Islet of Langerhans (tissue), 1 donor: ENCODE measurements around the gene CPSF7.
"Not testable (repeated sequence)": the region's sequence is repeated elsewhere in the genome, so short reads cannot be mapped to it uniquely, and the experiment has no call there.

ENCODE experiments used
- FAIRE-seq: peaks from one replicate; lab custom pipeline; 2011; peaks lifted over from hg19 to GRCh38; lab: Jason Lieb, UNC

Gene CPSF7

DNA sequence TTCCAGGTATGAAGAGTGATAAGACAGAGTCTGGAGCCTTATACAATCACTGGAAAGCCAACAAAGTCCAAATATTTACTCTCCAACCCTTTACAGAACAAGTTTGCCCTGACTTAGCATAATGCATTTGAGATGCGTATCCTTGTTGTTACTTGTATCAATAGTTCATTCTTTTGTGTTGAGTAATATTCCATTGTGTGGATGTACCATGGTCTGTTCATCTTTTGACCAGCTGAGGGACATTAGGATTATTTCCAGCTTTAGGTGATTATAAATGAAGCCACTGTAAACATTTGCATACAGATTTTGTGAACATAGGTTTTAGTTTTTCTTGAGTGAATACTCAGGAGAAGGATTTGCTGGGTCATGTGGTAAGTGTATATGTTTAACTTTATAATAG is 9.8 kb upstream of the CPSF7 start:
- FAIRE-seq: no peak

GRCh38 chr11:61437496-61437895 is 7.7 kb upstream of the CPSF7 start:
- FAIRE-seq: no peak

- FAIRE-seq: not testable (repeated sequence)
Observed at GRCh38 chr11:61430839-61431238, 1.1 kb upstream of the CPSF7 start.

GRCh38 chr11:61429346-61429690 is 457 bp downstream of the CPSF7 start:
- no peak for FAIRE-seq

DNA sequence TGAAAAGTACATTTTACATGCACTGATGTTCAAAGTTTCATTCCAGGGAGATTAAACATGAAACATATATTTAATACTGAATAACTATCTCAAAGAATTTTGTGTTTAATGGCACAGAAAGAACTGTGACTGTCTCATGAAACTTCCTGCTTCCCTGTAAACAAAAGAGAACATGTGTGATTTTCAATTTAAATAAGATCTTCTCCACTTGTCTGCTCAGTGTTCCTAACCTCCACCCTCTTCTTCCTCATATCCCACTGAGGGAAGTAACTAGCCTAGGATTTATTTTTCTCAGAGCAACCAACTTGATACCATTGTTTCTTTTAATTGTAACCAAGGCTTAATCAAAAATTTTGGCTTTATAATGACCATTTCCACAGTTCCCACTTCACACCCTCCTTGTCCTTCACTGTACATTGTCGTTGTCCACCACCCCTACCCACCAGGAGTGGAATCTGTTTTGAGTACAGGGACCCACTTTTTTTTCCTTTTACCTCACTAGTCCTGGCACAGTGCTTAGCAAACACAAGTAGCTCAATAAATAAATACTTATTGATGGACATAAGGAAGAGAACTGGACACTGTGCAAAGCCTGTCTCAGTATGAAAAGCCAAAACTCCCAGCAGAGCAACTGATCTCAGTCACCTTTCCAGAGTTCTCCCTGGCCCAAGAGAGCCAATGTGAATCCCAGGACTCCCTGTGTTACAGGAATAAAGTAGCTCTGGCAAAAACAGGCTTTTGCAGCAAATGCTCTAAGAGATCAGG is 4.2 kb downstream of the CPSF7 start:
- no peak for FAIRE-seq

DNA sequence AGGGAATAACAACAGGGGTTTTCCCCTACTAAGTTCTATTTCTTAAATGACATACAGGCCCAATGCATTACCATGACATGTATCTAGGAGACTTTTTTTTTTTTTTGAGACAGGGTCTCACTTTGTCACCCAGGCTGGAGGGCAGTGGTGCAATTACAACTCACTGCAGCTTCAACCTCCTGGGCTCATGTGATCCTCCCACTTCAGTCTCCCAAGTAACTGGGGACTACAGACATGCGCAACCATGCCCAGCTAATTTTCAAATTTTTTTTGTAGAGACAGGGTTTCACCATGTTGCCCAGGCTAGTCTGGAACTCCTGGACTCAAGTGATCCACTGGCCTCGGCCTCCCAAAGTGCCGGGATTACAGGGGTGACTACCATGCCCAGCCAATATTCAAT is 7.5 kb downstream of the CPSF7 start:
- FAIRE-seq: no peak

DNA sequence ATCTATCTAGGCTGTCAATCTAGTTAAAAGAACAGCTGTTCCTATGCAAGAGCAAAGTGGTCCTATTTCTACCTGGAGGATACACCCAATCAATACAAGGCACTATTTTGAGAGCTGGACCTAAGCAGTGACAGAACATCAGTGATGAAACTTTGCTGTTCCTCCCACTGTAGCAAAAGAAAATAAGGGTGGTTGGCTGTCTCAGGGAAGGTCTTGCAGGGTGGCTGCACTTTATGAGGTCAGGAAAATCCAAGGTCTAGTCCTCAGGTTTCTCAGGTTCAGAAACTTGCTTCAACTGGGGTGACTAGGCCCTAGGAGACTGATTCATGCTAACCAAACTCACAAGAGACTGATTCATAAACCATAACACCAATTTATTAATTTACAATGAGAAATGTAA is 11.6 kb downstream of the CPSF7 start:
- no peak for FAIRE-seq

GRCh38 chr11:61417670-61418069 is 12.1 kb downstream of the CPSF7 start:
- FAIRE-seq: no peak

DNA sequence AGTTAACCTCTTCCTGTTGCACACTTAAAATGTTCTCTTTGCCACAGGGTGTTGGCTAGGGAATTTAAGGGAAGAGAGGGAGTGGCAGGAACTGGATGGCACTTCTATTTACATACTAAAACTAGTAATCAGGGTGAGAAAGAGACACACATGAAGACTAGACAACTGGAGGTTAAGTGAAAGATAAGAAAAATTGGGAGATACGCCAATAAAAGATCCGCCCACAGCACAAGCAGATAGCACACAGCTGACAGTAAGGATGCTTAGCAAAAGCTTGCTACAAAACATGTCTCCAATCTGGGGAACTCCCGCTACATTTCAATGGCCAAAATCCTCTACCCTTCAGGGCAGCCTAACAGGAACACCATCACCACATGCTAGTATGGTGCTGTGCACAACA is 12.8 kb downstream of the CPSF7 start:
- no peak for FAIRE-seq

DNA sequence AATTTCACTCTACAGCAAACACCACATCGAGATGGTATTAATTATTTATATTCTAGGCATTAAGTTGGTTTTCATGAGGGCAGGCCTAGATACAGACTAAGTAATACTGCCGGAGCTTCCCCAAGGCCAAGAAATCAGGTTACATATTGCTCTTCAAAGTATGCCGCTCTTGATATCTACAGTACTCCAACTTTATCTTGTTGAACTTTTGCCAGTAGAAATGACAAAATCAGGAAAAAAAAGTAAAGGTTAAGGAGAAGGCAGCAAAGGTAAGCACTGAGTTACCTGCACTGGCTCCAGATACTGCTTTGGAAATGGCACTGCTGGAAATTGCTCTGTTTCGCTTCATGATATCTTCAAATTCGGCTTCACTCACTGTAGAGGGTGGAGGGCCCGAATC is 14.4 kb downstream of the CPSF7 start:
- no peak for FAIRE-seq

- no peak for FAIRE-seq
Observed at GRCh38 chr11:61414547-61414946, 15.2 kb downstream of the CPSF7 start.

DNA sequence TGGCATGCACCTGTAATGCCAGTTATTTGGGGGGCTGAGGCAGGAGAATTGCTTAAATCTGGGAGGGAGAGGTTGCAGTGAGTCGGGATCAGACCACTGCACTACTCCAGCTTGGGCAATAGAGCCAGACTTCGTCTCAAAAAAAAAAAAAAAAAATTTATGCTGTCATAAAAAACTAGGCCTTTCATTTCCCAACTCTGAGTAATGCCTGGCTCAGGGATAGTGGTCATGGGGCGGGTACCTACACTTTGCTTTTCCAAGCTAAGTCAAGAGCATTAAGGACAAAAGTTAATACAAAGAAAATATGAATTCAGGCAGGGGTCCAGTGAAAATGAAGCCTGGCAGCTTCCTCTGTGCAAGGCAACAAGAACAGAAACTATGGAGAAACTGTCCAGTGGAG is 16.3 kb downstream of the CPSF7 start:
- no peak for FAIRE-seq

DNA sequence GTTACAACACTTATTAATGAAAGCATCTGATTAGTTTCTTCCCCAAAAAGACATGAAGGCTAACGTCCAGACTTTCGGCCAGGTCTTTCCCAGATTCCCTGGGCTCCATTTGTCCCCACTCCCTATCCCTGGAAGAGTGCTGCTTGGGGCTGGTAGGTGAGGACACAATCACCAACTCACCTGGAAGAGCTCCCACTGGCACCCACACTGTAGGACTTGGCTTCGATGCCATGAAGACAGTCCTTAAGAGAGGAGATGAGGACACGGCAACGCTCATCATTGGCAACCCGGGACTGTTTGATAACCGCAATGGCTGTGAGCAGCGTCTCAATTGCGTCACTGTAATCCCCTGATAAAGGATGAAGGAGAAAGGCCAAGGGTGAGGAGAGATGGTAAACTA is 18.2 kb downstream of the CPSF7 start:
- no peak for FAIRE-seq

- no peak for FAIRE-seq
Observed at GRCh38 chr11:61406991-61407728, 22.6 kb downstream of the CPSF7 start.

DNA sequence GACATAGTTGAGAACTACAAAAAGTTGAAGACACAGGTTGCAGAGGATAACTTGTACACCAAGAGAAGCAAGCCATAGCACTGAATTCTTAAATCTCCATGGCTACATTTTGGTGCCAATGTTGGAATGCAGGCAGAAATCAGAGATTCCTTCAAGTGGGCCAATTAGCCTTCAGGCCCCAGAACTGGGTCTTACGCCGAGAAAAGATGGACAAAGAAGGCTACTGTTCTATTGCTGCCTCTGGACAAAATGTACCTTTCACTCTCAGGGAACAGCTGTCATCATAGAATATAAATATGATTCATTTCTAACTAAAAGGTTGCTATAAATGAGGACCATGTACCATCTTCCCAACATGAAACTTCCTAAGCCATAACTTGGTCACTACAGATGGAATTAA is 23.7 kb downstream of the CPSF7 start:
- no peak for FAIRE-seq

GRCh38 chr11:61404641-61405040 is 25.1 kb downstream of the CPSF7 start:
- no peak for FAIRE-seq

DNA sequence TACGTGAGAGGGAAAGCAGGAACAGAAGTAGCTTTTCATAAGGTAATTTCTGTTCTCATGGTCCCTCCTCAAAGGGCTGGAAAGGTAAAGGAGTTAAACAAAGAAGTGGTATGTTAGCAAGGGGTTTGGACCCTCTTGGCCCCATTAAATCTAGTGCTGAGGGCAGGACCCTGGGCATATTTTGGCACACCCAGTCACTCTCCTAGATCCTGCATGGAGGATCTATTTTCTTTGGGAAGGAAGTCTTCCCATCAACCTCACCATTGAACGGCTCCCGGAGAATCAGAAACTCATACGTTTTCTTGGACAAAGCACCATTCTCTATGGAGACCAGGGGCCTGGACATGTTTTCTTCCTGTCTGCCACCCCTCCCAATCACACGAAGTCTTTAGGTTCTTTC is 25.7 kb downstream of the CPSF7 start:
- no peak for FAIRE-seq

GRCh38 chr11:61403658-61404057 is 26.1 kb downstream of the CPSF7 start:
- no peak for FAIRE-seq

DNA sequence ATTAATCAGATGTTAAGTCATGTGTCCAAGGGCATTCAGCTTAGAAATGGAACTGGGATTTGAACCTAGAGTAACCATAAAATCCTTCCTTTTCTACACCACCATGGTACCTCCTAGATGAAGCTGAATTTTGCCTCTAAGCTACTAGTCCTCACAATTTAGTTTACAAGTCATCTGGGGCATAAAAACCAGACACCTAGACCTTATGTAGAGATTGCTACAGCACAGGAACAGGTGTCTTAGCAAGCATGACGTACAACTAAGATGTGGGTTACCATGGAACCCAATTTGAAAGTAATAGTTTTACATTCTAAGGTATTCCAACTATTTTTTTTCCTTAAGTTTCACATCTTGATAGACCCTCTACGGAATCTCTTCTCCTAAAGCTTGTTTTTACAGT is 28.2 kb downstream of the CPSF7 start:
- FAIRE-seq: no peak

GRCh38 chr11:61401173-61401572 is 28.6 kb downstream of the CPSF7 start:
- FAIRE-seq: no peak

DNA sequence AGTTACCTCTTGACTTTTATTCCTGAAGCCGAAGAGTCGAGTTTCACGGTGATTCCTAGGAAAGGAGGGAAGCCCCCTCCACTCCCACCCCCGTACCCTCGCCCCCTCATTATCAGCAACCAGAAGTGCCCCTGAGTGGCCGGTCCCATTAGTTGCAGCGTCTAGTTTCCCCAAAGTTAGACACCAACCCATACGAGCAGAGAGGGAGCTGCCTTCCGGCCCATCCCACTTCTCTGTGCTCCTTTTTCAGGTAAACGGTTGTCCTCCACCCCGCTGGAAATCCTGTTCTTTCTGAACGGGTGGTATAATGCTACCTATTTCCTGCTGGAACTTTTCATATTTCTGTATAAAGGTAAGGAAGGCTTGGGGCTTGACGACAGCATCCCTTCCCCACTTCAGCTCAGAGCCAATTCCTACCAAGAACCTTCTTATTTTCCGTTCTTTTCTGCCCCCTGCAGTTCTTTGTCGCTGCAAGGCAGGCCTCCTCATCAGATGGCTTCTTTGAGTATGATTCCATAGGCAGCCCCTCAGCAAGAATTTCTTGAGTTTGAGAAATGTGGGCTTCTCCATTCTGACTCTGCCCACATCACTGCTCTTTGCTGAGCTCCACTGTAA is 36.7 kb downstream of the CPSF7 start:
- no peak for FAIRE-seq

DNA sequence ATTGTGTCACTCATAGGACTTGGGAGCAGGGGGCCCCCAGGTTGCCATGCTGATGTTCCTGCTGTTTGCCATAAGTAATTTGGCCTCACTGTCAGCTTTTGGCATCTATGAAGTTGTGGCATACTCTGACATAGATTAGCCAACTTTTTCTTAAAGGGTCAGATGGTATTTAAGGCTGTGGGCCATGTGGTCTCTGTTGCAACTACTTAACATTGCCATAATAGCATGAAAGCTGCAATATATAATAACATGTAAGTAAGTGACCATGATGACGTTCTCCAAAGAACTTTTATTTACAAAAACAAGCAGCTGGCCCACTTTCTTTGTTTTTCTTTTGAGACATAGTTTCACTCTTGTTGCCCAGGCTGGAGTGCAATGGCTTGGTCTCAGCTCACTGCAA is 39.6 kb downstream of the CPSF7 start:
- no peak for FAIRE-seq
